GM18858 (cell line): ENCODE data around the gene SPRYD4.
"Not testable (repeated sequence)": the region's sequence is repeated elsewhere in the genome, so short reads cannot be mapped to it uniquely, and the experiment has no call there.

ENCODE experiments used
- ATAC-seq: cut with Tn5 transposase; IDR thresholded peaks from one replicate; pipeline ENCODE4 v1.9.1; 2021; ENCODE audit not compliant: unreplicated experiment

The SPRYD4 gene

GRCh38 chr12:56468216-56469006 is at the start of gene SPRYD4:
TSS of gene SPRYD4 (plus strand) at chr12:56468578. CDS start at chr12:56468592, 14 bp downstream.
- peak; percentile 76 for ATAC-seq

GRCh38 chr12:56420411-56420810 is 48.0 kb upstream of the SPRYD4 start:
- ATAC-seq, result no peak

DNA sequence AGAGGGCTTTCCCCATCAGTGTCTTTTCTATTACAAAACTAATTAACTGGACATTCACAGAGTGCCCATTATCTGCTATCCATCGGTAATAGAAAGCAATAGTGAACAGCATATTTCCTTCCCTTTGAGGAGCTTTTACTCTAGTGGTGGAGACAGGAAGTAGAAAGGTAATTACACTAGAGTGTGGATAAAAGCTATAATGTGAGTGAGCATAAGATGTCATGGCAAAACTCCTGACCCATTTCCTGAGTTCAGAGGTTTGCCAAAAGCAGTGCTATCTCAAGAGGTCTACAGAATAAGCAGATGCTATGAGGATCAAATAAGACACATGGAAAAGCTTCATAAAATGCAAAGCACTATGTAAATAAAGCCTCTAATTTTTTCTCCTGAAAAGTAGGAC is 43.2 kb upstream of the SPRYD4 start:
- ATAC-seq, result no peak

GRCh38 chr12:56425940-56426438 is 42.4 kb upstream of the SPRYD4 start:
- ATAC-seq, result no peak

GRCh38 chr12:56431288-56431687 is 37.1 kb upstream of the SPRYD4 start:
- ATAC-seq, result no peak

- ATAC-seq, result no peak
These were observed 36.5 kb upstream of the SPRYD4 start for GRCh38 chr12:56431850-56432249.

GRCh38 chr12:56434828-56435227 is 33.5 kb upstream of the SPRYD4 start:
- ATAC-seq, result no peak

DNA sequence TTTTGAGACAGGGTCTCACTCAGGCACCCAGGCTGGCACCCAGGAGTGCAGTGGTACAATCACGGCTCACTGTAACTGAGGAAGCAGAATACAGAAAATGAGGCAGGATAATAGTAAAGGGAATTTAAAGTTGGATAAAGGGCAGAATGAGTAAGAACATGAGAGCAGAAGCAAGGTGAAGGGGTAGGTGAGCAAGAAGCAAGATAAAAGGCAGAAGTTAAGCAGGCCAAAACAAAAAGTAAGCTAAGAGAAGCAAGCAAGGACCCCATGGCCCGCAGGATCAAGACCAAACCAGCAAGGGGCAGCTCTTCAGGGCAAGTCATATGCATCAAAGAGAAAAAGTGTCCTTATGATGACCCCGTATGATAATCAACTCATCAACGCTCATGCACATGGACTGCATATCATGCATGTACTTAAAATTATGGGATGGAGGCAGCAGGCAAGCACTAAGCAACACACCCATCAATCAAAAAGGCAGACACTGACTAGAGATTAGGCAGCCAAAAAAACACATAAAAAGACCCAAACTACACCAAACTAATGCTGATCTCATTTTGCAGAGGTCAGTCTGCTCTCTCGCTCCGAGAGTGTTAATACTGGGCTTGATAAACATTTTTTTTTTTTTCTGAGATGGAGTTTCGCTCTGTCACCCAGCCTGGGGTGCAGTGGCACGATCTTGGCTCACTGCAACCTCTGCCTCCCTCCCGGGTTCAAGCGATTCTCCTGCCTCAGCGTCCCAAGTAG is 30.8 kb upstream of the SPRYD4 start:
- no peak for ATAC-seq

GRCh38 chr12:56443208-56443607 is 25.2 kb upstream of the SPRYD4 start:
- ATAC-seq, result not testable (repeated sequence)

DNA sequence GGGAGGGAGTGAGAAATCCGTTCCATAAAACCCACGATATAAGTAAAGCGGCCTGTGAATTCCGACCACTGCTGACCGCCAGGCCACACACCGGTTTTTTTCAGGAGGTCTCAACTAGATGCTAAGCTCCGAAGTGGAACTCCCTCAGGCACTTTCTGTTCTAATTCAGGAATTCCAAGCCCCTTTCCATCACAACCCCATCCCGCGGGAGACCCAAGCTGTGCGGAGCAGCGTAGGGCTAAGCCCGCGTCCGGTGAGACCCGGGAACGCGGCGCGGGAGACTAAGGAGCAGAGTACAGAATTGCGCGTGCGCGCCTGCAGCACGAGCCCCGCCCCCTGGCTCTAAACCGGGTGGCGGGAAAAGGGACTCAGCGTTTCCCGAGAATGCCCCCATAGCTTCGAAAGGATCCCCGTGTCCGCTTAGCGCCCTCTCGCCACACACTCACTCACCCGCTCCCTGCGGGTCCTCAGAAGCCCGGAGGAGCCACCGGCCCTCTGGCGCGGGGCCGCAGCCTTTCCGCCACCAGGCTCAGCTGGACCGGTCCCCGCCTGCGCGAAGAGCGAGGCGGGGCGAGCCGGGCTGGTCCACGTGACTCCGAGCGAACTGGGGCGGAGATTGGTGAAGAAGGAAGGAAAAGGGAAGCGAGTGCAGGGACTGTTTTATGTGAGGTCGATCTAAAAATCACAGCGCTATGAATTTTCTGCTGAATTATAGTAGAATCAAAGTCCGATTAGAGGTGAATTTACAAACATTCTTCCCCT is 19.3 kb upstream of the SPRYD4 start, which contains the start of gene TIMELESS:
Gene TIMELESS, minus strand, starts transcription at position 567 of the 762 bp plus-strand sequence. CDS start 15,256 bp downstream, outside the sequence.
- peak; percentile 84 for ATAC-seq

DNA sequence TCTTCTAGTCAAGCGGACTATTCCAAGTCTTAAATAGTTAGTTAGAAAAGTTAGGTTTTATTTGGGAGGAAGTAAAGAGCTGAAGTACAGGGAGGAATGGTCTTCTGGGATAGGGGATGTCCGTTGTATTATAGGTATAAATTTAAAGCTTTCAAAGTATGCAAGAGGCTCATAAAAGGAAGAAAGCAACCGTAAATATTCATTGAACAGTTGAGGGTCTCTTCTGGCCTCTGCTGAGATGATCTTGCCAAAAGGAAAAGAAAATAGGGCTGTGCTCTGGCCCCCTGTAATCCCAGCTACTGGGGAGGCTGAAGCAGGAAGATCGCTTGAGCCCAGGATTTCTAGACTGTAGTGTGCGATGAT is 18.8 kb upstream of the SPRYD4 start:
- no peak for ATAC-seq

DNA sequence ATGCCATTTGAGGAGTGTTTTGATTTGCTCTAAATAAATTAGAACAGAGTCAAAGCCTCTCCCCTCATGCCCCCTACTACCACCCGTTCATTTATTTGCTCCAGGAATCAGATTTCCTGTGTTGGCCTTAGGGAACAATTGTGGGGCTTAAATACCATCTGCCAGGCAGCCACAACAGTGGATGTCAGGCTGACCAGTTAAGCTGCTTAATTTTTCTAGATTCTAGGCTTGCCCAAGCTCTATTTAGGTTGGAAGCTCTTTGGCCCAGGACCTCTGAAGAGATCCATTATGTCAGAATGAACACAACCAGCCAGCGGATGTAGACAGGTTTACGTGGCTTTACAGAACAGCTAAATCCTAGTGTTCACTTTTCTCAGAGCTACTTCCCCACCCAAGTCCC is 18.1 kb upstream of the SPRYD4 start:
- no peak for ATAC-seq

- ATAC-seq, result no peak
These were observed 17.2 kb upstream of the SPRYD4 start for GRCh38 chr12:56451147-56451546.

GRCh38 chr12:56454557-56454956 is 13.8 kb upstream of the SPRYD4 start, which contains the start of gene MIP:
TSS of gene MIP (minus strand) at chr12:56454657. CDS start at chr12:56454613, 44 bp downstream.
- no peak for ATAC-seq

DNA sequence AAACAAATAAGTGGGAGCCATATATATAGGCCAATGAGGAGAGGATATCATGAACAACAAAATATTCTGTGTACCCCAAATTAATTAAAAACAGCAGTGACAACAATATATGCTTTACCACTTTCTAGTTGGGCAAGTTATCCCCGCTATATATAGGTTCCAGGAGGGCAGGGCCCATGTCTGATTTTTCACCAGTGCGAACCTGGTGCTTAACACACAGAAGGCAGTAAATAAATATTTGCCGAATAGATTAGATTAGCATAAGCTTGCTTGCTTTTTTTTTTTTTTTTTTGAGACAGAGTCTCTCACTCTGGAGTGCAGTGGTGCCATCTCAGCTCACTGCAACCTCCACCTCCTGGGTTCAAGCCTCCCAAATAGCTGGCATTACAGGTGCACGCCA is 10.6 kb upstream of the SPRYD4 start:
- ATAC-seq, result no peak

DNA sequence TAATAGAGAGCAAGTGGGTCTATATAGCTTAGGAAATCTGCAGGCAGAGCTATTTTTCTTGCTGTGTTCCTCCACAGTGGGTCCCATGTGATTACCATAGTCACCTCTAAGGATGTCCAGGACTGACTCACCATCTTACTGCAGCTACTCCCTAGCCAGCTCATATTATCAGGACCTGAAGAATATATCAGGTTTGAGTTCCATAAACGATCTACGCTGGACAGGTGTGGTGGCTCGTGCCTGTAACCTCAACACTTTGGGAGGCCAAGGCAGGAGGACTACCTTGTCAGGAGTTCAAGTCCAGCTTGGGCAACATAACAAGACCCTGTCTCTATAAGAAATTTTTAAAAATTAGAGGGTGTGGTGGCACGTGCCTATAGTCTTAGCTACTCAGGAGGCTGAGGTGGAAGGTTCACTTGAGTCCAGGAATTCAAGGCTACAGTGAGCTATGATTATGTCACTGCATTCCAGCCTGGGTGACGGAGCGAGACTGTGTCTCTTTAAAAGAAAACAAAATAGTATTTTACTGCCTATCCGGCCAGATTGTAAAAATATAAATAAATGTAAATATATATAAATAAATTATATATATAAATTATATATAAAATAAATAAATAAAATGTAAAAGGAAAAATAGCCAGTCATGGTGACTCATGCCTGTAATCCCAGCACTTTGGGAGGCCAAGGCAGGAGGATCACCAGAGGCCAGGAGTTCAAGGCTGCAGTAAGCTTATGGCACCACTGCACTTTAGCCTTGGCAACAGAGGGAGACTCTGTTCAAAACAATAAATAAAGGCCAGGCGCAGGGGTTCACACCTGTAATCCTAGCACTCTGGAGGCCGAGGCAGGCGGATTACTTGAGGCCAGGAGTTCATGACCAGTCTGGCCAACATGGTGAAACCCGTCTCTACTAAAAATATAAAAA is 6.9 kb upstream of the SPRYD4 start:
- no peak for ATAC-seq

DNA sequence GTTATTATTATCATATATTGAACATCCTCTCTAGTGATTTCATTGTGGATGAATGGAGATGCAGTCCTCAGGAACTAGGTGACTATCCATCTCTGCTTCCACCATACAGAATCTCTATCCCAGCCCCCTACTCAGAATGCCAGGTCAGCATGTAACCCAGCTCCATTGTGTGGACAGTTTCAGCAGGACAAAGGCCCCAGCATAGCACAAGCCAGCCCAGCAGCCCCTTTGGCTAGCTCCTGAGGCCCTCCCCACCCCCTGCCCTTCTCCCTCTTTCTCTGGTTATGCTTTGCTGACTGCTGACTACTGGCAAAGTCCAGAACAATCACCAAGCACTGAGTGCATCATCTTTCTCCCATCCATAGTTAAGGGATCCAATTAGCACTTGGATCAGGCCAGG is 5.8 kb upstream of the SPRYD4 start:
- ATAC-seq, result no peak

DNA sequence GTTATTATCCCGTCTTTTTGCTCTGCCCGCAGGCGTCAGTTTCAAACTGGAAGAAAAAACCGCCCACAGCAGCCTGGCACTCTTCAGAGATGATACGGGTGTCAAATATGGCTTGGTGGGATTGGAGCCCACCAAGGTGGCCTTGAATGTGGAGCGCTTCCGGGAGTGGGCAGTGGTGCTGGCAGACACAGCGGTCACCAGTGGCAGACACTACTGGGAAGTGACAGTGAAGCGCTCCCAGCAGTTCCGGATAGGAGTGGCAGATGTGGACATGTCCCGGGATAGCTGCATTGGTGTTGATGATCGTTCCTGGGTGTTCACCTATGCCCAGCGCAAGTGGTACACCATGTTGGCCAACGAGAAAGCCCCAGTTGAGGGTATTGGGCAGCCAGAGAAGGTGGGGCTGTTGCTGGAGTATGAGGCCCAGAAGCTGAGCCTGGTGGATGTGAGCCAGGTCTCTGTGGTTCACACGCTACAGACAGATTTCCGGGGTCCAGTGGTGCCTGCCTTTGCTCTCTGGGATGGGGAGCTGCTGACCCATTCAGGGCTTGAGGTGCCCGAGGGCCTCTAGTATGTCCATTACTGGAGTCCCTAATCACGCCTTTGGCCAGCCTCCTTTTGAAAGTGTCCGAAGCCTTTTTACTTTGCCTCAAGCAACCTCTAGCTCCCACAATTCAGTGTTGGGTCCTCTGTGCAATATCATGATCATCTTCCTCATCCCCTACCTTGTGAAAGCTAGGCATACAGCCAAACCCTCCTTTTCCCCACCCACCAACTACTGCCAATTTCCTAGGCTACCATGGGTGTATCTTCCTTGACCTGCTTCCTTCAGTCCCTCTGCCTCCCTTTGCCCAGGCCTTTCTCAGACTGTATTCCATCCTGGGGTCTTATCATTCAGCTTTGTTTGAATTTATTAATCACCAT is 891 bp downstream of the SPRYD4 start:
- no peak for ATAC-seq

- ATAC-seq, result no peak
These were observed 6.0 kb downstream of the SPRYD4 start for GRCh38 chr12:56474389-56474788.
